Activated T-helper 17 cell treated with anti-CD3 and anti-CD28 coated beads, Interleukin-2, amount 50 U/mL, for 72 hours (primary cell): Measurements from ENCODE around the gene TECTA. TPM values are rescaled to one million over a fixed set of nuclear protein-coding genes. Genes with fewer than 3 reads are reported as not detected.
"Not testable (repeated sequence)": the region's sequence is repeated elsewhere in the genome, so short reads cannot be mapped to it uniquely, and the experiment has no call there.

Experiments used
- ATAC-seq: fragments of 150-1000 bp; cut with Tn5 transposase; replicated peaks from 2 replicates; pipeline ENCODE4 v1.10.0; 2021; ENCODE audit warnings: mild to moderate bottlenecking, moderate library complexity
- H3K27ac Mint-ChIP-seq: one replicate; pipeline ENCODE4 v1.8.0; 2022; ENCODE audit warnings: mixed read lengths
- H3K27me3 Mint-ChIP-seq: one replicate; pipeline ENCODE4 v1.8.0; 2022; ENCODE audit warnings: mixed read lengths
- H3K36me3 Mint-ChIP-seq: one replicate; pipeline ENCODE4 v1.8.0; 2022; ENCODE audit warnings: low read depth, mild to moderate bottlenecking, mixed read lengths
- H3K4me1 Mint-ChIP-seq: one replicate; pipeline ENCODE4 v1.8.0; 2022; ENCODE audit warnings: mixed read lengths
- H3K4me3 Mint-ChIP-seq: one replicate; pipeline ENCODE4 v1.8.0; 2022; ENCODE audit warnings: mild to moderate bottlenecking, mixed read lengths
- H3K9me3 Mint-ChIP-seq: one replicate; pipeline ENCODE4 v1.8.0; 2022; ENCODE audit warnings: mixed read lengths
- total RNA-seq, 2 donors: library from RNA; stranded (reverse); gene quantifications; one replicate each; pipeline ENCODE4 v1.2.3, GENCODE V29; 2022

TECTA gene
- total RNA-seq, 2 donors from 2014 or later: 0.24 to 0.32 TPM

DNA sequence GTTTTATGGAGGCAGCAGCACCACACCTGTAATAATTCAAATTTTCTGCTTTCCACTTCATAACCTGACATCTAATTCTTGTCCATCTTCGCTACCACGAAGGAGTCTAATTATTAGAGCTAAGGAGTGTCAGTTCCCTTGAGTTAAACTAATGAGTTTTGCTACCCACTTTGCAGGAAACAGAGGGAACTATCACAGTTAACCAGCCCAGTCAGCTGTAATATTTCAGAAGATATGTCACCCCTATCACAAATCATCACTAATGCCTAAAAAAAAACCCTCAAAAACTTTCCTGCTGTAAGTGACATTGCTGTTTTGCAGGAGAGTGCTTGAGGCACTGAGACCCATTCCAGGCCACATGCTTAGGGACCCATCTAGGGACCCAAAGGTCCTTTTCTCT is 8.4 kb downstream of the TECTA start:
- H3K27ac Mint-ChIP-seq: no peak overlapping the region
- H3K36me3 Mint-ChIP-seq: no peaks in the 10 kb centered on the region
- no peak for ATAC-seq
- no peaks in the 10 kb centered on the region for H3K9me3 Mint-ChIP-seq
- H3K4me3 Mint-ChIP-seq: no peak overlapping the region
- peaks cover 4% of the 10 kb centered on the region for H3K4me1 Mint-ChIP-seq
- peaks cover 9% of the 10 kb centered on the region for H3K27me3 Mint-ChIP-seq

DNA sequence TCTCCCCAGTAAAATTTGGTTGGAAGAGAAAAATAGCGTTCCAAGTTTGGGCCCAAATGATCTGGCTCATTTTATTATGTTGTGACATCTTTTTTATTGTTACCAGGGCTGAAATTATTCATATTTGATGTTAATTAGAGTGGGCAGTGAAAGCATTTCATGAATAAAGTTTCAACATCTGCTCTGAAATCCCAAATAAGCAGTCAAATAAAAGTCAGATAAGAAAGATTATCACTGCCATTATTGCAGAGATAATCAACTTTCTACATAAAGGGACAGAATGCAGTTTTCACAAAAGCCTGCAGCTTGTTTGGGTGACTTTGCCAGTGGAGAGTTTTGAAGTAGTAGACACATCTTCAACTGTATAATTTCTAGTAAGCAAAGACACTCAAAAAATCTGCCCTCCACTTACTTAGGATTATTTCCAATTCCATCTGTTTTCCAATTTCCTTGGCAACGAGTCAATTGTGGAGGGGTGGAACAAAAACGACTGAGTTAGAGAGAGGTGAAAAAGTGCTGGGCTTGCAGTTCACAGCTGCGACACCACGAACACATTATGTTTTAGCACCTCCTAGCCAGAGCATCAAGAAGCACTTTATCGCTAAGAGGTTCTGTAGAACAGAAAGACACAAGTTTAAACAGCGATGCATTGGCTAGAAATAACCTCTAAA is 9.0 kb downstream of the TECTA start:
- Mint-ChIP-seq H3K9me3 (no peaks in the 10 kb centered on the region), H3K4me3 (no peak overlapping the region), H3K27me3 (peaks cover 9% of the 10 kb centered on the region), H3K27ac (no peak overlapping the region), H3K36me3 (no peaks in the 10 kb centered on the region), H3K4me1 (peaks cover 4% of the 10 kb centered on the region)
- ATAC-seq: no peak

DNA sequence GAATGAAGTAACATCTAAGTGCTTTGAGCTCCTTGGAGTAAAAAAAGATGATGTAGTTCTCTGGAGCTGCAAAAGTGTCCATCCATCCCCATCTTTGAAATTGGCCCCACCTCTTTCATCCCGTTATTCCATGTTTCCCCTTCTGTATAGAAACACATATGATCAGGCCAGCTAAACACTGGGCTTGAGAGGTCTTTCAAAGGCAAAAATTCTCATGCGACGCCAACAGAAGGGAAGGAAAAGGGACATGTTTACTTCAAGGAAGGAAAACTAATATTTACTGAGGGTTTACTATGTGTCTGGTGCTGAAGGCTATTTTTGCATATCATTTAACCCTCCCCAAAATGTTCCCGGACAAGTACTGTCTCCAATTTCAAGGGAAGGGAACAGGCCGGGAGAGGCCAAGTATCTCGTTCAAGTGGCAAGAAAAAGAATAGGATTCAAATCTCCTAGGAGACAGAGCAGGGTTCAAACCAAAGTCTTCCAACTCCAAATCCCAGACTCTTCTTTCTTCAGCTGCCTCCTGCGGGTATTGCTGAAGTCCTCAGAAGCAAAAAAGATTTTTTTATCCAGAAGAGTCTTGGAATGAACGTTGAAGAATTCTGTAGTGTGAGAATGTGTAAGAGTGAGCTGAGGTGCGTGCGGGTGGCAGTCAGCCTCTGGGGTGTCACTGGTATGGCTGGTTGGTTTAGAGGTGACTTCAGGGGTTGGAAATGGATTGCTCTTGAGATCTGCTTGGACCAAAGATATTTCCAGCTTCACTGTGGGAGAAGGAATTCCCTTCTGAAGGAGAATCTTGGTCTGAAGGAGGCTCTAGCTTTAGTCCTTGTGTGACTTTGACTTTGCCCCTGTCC is 10.1 kb downstream of the TECTA start:
- H3K9me3 Mint-ChIP-seq: no peaks in the 10 kb centered on the region
- H3K27me3 Mint-ChIP-seq: peaks cover 15% of the 10 kb centered on the region
- no peak for ATAC-seq
- peaks cover 4% of the 10 kb centered on the region for H3K4me1 Mint-ChIP-seq
- H3K4me3 Mint-ChIP-seq: no peak overlapping the region
- H3K27ac Mint-ChIP-seq: no peak overlapping the region
- no peaks in the 10 kb centered on the region for H3K36me3 Mint-ChIP-seq

DNA sequence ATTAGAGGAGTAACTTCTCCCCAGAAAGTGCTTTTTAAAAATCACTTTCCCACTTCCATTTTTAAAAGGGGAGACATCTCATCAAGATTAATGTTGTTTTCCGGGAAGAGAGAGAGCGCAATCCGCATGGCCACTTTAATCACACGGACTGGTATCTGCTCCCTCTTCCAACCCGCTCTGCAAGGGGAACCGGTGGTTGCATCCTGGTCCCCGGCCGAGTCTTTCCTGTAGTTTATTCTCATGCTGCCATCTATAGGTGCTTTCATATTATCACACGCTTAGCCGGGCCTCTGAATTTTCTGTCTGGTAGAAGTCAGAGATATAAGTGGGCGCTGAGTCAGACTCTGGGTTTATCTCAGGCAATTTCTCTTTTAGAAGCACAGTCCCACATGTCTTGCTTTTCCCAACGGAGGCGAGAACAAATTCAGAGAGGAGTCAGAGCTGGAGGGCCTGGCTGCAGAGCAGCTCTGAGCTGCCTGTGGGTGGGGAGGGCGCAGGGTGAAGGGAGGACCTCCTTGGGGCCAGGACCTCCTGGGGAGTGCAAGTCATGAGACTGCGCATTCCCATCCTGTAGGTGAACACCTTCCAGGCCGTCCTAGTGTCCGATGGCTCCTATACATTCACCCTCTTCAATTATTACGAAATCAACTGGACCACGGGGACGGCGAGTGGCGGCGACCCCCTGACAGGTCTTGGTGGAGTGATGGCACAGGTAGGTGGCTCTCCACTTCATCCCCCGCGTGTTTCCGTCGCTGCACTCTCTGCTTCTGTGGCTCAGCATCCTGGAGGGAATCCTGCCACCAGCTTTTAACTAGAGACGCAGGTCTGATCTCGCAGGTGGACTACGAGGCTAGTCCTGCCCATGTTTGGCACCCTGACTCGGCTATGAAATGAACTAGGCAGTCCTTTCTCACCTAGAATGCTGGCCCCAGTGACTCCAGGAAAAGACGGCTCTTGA is 11.7 kb downstream of the TECTA start:
- Mint-ChIP-seq H3K27me3 (peaks cover 15% of the 10 kb centered on the region), H3K4me1 (peaks cover 4% of the 10 kb centered on the region), H3K9me3 (no peaks in the 10 kb centered on the region), H3K36me3 (no peaks in the 10 kb centered on the region), H3K4me3 (no peak overlapping the region), H3K27ac (no peak overlapping the region)
- ATAC-seq: peak; percentile 59

DNA sequence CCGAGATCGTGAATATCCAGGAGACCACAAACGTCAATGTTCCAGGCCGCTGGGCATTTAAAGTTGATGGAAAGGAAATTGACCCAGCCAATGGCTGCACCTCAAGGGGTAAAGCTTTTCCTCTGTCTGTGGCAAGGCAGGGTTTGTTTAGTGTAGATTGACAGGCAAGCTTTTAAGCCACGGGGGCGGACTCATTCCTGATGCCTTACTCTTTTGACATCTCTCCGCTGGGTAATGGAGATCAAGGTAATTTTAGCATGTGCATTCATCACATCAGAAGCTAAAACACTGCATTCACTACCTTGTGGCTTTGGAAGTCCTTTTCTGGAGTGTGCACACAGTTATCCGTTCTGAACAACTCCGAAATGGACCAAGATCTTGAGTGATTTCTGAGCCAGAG is 12.6 kb downstream of the TECTA start:
- Mint-ChIP-seq H3K27ac (no peak overlapping the region), H3K4me1 (peaks cover 4% of the 10 kb centered on the region), H3K27me3 (peaks cover 15% of the 10 kb centered on the region)

DNA sequence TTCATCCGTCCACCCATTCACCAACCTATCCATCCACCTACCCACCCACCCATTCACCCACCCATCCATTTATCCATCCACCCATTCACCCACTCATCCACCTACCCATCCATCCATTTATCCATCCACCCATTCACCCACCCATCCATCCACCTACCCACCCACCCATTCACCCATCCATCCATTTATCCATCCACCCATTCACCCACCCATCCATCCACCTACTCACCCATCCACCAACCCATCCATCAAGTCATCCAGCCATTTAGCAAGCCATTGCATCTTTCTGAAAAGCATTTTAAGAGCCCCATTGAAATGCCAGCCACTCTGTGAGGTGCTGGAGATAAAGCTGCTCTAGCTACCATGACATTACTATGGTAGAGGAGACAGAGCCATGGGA is 14.0 kb downstream of the TECTA start:
- H3K27ac Mint-ChIP-seq, ATAC-seq, H3K4me1 Mint-ChIP-seq, H3K9me3 Mint-ChIP-seq, H3K4me3 Mint-ChIP-seq, H3K36me3 Mint-ChIP-seq: not testable (repeated sequence)
- H3K27me3 Mint-ChIP-seq: peaks cover 15% of the 10 kb centered on the region

More for the DNA sequence above, 12.6 kb downstream of the TECTA start:
- no peaks in the 10 kb centered on the region for H3K9me3 Mint-ChIP-seq
- no peak for ATAC-seq
- H3K4me3 Mint-ChIP-seq: no peak overlapping the region
- no peaks in the 10 kb centered on the region for H3K36me3 Mint-ChIP-seq

DNA sequence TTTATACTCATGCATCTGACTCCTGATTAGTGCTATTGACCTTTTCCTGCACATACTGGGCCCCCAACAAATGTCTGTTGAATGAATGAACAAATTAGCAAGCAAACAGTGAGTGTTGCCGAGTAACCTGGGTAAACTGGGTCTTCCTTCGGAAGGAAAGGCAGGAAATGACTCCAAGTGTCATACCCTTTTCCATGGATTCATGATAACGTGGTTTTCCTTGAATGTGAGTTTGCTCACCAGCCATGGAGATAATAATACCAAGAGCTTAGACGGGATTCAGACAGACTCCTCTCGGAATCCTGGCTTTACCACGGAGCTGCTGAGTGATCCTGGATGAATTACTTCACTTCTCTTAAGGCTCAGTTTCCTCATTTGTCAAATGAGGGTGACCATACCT is 16.7 kb downstream of the TECTA start:
- no peak for ATAC-seq
- peaks cover 11% of the 10 kb centered on the region for H3K27me3 Mint-ChIP-seq
- H3K9me3 Mint-ChIP-seq: no peaks in the 10 kb centered on the region
- no peak overlapping the region for H3K4me3 Mint-ChIP-seq
- no peaks in the 10 kb centered on the region for H3K4me1 Mint-ChIP-seq
- H3K27ac Mint-ChIP-seq: no peak overlapping the region
- no peaks in the 10 kb centered on the region for H3K36me3 Mint-ChIP-seq

DNA sequence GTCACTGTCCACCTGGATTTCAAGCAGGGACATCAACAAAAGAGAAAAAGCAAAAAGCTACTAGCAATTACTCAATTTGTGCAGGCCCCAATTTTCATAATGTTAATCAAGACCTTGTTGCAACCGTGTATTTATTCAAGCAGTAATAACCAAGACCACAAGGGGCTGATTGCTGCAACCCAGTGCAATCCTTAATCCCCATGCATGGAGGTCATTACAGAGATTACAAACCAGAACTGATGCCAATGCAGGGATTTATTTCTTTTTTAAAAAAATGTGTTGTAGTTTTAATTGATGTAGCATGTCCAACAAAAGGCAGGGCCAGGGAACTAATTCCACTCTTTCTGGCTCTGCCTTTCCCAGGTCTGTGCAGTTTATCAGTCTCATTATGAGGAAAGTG is 18.4 kb downstream of the TECTA start:
- H3K4me3 Mint-ChIP-seq: no peak overlapping the region
- peaks cover 6% of the 10 kb centered on the region for H3K27me3 Mint-ChIP-seq
- peaks cover 4% of the 10 kb centered on the region for H3K9me3 Mint-ChIP-seq
- no peaks in the 10 kb centered on the region for H3K4me1 Mint-ChIP-seq
- no peaks in the 10 kb centered on the region for H3K36me3 Mint-ChIP-seq
- no peak for ATAC-seq
- H3K27ac Mint-ChIP-seq: no peak overlapping the region

DNA sequence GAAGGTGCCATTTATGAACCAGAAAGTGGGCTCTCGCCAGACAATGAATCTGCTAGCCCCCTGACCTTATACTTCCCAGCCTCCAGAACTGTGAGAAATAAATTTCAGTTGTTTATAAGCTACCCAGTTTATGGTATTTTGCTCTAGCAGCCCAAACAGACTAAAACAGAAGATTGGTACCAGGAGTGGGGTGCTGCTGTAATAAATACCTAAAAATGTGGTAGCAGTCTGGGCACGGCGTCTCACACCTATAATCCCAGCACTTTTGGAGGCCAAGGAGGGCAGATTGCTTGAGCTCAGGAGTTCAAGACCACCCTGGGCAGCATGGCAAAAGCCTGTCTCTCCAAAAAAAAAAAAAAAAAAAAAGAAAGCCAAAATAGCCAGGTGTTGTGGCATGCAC is 21.3 kb downstream of the TECTA start:
- no peak overlapping the region for H3K27ac Mint-ChIP-seq
- H3K9me3 Mint-ChIP-seq: peaks cover 4% of the 10 kb centered on the region
- no peaks in the 10 kb centered on the region for H3K4me1 Mint-ChIP-seq
- ATAC-seq: no peak
- H3K36me3 Mint-ChIP-seq: no peaks in the 10 kb centered on the region
- no peak overlapping the region for H3K4me3 Mint-ChIP-seq
- H3K27me3 Mint-ChIP-seq: no peaks in the 10 kb centered on the region

DNA sequence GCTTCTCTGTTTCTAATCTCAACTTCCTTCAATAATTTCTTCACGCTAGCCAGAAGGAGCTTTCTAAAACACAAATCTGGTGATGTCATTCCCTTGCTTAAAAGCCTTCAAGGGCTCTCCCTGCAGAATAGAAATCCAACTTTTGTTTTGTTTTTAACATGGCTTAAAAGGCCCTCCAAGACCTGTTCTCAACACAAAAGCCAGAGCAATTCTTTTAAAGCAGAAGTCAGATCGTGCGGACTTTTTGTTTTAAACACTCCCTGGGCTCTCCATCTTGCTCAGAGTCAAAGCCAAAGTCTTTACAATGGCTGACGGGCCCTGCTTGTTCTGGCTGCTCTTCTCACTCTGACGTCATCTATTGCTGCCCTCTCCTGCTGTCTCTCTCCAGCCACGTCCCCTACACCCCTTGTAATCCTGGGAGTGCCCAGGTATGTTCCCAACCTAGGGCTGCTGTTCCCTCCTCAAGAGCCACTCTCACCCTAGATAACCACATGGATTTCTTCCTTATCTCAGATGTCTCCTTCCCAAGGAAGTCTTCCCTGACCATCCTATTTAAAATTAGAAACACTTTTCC is 22.5 kb downstream of the TECTA start:
- H3K27ac Mint-ChIP-seq: no peak overlapping the region
- peaks cover 4% of the 10 kb centered on the region for H3K9me3 Mint-ChIP-seq
- no peaks in the 10 kb centered on the region for H3K36me3 Mint-ChIP-seq
- no peaks in the 10 kb centered on the region for H3K4me1 Mint-ChIP-seq
- no peak for ATAC-seq
- H3K4me3 Mint-ChIP-seq: no peak overlapping the region
- peaks cover 2% of the 10 kb centered on the region for H3K27me3 Mint-ChIP-seq

DNA sequence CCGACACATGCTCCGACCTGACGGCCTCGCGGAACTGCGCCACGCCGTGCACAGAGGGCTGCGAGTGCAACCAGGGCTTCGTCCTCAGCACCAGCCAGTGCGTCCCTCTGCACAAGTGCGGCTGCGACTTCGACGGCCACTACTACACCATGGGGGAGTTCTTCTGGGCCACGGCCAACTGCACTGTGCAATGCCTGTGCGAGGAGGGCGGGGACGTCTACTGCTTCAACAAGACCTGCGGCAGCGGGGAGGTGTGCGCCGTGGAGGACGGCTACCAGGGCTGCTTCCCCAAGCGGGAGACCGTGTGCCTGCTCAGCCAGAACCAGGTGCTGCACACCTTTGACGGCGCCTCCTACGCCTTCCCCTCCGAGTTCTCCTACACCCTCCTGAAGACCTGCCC is 26.8 kb downstream of the TECTA start:
- Mint-ChIP-seq H3K27ac (no peak overlapping the region), H3K36me3 (no peaks in the 10 kb centered on the region), H3K9me3 (peaks cover 4% of the 10 kb centered on the region), H3K4me1 (no peaks in the 10 kb centered on the region), H3K4me3 (no peak overlapping the region), H3K27me3 (peaks cover 2% of the 10 kb centered on the region)
- ATAC-seq: no peak

DNA sequence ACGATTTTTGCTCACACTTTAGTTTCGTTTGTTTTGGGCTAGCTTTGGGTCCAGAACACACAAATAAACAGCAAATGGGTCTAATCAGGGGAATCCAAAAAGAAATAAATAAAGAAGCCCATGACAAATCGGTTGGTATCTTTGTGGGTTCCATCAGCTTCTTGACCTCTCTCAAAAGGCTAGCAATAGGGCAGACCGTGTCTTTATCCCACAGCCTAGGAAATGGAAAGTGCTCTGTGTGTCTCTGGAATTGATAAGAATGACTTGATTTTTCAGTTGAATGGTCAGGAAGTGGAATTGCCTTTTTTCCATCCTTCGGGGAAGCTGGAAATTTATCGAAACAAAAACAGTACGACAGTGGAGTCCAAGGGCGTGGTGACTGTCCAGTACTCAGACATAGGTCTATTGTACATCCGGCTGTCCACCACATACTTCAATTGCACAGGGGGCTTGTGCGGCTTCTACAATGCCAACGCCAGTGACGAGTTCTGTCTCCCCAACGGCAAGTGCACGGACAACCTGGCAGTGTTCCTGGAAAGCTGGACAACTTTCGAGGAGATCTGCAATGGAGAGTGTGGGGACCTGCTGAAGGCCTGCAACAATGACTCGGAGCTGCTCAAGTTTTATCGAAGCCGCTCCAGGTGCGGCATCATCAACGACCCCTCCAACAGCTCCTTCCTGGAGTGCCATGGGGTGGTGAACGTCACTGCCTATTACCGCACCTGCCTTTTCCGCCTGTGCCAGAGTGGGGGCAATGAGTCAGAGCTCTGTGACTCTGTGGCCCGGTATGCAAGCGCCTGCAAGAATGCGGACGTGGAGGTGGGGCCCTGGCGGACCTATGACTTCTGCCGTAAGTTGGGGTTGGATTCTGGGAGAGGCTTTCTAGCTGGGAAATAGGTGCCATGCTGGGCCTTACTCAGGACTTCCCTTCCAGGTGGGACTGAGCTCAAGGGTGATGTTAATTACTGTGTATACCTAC is 28.6 kb downstream of the TECTA start:
- no peak overlapping the region for H3K27ac Mint-ChIP-seq
- no peaks in the 10 kb centered on the region for H3K9me3 Mint-ChIP-seq
- H3K36me3 Mint-ChIP-seq: no peaks in the 10 kb centered on the region
- H3K27me3 Mint-ChIP-seq: peaks cover 2% of the 10 kb centered on the region
- ATAC-seq: no peak
- H3K4me3 Mint-ChIP-seq: no peak overlapping the region
- no peaks in the 10 kb centered on the region for H3K4me1 Mint-ChIP-seq

DNA sequence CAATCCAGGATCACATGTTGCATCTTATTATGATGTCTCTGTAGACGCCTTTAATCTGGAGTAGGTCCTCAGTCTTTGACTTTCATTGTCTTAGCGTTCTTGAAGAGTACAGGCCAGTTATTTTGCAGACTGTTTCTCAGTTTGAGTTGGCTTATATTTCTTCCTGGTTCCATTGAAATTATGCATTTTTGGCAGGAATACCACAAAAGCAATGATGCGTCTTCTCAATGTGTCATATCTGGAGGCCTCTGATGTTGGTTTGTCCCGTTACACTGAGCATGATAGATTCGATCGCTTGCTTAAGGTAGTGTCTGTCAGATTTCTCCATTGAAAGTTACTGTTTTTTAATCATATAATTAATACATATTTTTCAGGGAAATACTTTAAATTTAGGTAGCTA is 30.6 kb downstream of the TECTA start:
- no peak overlapping the region for H3K4me3 Mint-ChIP-seq
- no peaks in the 10 kb centered on the region for H3K36me3 Mint-ChIP-seq
- no peak for ATAC-seq
- no peak overlapping the region for H3K27ac Mint-ChIP-seq
- peaks cover 2% of the 10 kb centered on the region for H3K27me3 Mint-ChIP-seq
- no peaks in the 10 kb centered on the region for H3K4me1 Mint-ChIP-seq
- H3K9me3 Mint-ChIP-seq: no peaks in the 10 kb centered on the region
